ENCODE results near the gene ABCC8.

The ABCC8 gene

DNA sequence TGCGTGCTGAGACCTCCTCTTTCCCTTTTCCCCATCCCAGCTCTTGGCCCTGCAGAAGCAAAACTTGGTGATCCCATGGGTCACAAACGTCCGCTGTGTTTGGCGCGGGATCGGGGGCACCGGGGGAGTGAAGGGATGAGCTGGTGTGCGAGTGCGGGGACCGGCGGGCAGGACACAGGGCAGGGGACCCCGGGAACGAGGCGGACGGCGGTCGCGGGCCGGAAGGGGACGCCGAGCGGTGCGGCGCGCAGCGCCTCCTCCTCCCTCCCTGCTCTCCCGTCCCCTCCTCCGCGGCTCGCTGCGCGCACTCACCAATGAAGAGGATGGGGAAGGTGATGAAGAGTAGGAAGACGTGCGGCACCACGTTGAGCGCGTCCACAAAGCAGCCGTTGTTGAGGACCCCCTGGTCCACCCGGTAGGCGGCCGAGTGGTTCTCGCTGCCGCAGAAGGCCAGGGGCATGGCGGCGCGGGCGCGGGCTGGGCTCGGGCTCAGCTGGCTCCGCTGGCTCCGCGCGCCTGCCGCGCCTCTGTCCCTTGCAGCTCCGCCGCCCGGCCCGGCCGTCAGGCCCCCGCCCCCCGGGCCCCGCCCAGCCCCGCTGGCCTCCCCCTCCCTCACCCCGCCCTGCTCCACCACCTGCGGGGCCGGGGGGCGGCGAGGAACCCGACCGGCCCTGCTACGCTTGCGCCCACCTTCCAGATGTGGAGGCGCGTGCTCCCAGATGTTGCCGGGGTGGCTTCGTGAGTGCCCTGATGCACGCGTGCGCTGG lies at the start of gene ABCC8:
ABCC8 (minus strand) TSS at position 529 of the 767 bp plus-strand sequence; CDS start at position 460, 69 bp downstream.
- FAIRE-seq = no peak

DNA sequence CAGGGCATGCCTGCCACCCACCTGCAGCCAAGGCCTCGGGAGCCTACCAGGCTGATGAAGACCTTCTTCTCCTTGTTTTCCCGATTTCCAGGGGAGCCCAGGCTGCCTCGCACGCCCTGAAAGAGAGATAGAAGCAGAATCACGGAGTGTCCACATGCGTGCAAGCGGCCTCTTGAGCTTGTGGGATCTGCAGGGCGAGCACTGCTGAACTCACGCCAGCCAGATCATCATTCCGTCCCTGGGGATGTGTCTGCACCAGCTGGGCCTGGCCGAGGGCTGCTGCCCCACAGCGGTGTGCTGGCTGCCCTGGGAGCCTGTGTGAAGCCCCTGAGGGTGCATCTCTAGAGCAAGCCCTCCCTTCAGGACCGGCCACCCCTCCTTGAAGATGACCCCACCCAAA lies 49.7 kb upstream of the ABCC8 start:
- no peak for FAIRE-seq

DNA sequence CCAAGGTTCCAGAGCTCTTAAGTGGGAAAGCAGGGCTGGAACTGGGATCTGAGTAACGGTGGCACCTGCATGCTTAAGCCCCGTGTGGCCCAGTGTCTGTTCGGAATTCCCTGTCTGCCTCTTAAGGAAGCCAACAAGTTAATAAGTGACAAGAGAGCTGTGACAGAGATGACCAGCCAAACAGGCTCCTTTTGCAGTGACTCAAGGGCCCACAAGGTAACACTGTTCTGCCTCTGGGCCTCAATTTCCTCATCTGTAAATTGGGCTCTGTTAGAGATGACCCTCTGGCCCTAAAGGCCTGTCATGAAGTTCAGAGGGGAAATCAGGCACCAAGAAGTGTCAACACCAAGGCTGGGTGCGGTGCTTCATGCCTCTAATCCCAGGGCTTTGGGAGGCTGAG lies 48.9 kb upstream of the ABCC8 start:
- FAIRE-seq = no peak

DNA sequence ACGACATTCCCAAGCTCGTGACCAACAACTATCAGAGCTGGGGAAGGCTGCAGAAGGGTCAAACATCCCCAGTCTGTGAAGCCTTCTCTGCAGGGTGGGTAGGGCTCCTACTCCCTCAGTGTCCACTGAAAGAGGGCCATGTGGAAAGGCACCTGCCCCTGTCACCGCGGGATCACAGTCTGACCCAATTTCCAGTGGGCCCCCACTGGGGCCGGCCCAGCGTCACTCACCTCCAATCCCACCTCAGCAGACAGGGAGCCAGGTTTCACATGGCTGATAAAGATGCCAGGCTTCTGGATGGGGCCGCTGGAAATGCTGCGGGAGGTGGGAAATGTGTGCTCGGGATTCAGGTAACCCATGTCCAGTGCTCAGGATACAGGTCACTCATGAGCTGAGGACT lies 47.6 kb upstream of the ABCC8 start:
- FAIRE-seq = no peak

DNA sequence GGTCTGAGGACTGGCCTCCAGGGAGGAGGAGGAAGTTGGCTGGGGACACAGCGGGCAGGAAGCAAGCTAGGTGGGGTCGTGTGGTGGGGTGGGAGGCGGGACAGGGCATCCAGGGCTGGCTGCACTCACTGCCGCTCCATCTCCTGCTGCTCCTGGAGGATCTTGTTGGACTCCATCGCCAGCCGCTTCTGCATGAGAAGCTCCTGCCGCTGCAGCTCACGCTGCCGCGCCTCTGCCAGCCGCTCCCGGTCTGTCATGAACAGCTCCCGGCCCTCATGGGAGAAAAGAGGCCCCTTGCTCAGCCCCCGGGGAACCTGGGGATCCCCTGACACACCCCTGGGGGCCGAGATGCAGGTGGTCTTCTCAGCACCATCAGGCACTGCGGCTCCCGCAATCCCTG lies 46.0 kb upstream of the ABCC8 start:
- FAIRE-seq = no peak

DNA sequence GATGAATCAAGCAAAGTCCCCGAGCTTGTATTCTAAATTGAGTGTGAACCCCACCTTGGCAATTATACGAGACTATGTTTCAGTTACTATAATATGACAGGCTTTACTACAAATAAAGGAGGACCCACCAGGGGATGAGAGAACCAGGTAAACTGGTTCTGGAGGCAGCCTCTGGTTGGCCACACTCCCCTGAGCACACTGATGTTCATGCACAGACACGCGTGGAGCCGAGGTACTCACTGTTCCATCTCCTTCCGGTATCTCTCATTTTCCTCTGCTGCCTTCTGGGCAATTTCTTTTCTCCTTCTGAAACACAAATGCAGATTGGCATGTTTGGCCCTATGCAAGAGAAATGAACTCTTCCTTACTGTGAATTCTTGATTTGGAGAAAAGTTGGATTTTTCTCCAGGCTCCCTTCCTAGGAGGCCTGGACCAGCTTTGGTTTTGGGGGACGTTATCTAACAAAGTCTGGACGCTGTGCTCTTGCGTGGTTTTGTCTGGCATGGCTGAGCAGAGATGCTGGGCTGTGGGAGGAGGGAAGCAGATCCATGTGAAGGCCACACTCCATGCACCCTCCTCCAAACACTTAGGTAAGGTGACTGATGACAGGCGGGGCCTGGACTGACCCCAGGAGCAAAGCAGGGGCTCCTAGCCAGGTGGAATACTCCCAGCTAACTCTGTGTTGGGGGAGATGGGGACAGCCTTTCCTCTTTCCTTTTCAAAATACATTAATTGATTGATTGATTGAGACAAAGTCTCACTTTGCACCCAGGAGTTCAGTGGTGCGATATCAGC lies 44.7 kb upstream of the ABCC8 start:
- no peak for FAIRE-seq

DNA sequence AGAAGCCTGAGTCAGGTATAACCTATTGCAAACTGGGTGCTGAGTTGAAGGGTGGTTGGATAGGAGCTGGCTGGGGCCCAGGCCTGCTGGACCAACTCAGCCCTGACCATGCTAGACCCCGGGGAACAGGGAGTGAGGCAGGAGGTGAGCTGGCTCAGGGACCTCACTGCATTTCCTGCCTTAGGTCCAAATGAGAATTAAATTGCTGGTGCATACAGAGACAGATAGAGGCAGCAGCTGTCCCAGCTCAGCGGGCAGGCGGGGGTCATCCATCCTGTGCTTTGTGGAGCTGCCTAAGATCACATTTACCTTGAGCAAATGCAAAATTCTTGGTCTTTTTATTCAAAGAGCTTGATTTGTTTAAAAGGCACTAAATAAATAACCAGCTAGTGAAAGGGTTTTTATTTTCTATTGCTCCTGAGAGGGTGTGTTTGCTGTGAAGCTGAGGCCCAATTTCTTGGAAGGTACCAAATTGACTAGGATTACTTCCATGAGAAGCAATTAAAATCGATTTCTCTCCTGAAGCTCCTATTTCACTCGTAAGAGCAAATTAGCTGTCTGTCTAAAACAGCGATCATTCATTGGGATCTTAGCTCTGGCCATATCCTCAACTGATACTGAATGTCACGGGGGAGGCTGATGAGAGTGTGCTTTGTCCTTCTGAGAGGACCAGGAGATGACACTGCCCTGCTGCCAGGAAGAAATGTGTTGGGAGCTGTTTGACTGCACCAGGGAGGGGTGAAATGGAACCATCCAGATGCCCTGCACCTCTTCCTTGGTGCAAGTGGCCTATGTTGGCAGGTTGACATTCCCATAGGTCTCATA lies 42.6 kb upstream of the ABCC8 start:
- no peak for FAIRE-seq

DNA sequence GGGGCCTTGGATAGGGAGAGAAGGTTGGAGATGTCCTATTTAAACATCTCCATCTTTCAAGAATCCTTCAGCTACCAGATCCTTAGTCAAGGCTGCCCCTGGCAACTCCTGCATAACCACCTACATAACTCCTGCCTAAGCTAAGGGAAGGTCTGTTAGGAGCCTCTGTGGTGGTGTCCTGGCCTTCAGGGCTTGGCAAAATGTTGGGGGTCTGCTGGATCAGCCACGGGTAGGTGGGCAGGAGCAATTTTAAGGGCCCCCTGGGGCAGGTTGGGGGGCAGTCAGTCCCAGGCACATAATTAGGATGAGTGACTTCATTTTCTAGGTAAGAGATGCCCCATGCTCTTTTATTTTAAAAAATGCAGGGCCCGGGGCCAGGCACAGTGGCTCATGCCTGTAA lies 41.7 kb upstream of the ABCC8 start:
- FAIRE-seq = no peak

DNA sequence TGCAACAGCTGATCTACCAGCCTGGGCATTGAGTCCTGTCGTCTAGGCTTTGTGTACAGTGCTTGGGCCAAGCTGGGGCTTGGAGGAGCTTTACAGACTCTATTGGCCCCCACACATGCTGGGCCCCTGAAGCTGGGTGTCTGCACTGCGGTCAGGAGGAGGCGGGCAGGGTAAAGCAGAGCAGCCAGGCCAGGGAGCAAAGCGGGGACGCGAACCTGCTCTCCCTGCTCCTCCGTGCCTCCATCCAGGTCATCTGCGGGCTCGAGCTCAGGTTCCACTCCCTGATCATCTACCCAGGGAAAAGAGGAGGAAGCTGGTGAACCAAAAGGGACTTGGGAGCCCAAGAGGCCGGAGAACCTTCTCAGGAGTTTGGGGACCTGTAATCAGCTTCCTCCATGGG lies 40.5 kb upstream of the ABCC8 start:
- no peak for FAIRE-seq

DNA sequence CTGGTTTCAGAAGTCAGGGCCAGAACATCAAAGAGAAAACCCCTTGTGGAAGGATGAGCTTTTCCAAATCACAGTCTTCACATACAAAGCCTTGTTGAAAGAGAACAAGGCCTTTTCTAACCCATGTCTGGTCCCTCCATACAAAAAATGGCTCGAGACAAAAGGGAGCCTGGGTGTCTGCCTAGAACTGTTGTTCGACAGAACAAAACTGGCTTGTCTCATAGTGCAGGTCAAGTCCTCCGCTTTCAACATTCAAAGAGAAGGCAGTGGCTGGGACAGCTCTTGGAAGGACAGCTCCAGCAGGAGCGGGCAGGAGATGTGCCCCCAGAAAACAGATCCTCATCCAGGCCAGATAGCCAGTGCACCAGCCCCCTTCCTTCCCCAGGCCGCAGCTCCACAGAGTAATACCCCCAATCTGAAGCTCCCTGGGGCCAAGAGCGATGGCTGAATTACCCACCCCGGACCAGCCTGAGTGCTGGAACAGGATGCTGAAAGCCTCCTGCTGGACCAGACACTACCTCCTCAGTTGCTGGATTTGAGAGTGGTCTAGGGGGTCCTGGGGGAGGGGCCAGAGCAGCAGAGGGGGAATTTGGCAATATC lies 40.0 kb upstream of the ABCC8 start:
- FAIRE-seq = no peak

DNA sequence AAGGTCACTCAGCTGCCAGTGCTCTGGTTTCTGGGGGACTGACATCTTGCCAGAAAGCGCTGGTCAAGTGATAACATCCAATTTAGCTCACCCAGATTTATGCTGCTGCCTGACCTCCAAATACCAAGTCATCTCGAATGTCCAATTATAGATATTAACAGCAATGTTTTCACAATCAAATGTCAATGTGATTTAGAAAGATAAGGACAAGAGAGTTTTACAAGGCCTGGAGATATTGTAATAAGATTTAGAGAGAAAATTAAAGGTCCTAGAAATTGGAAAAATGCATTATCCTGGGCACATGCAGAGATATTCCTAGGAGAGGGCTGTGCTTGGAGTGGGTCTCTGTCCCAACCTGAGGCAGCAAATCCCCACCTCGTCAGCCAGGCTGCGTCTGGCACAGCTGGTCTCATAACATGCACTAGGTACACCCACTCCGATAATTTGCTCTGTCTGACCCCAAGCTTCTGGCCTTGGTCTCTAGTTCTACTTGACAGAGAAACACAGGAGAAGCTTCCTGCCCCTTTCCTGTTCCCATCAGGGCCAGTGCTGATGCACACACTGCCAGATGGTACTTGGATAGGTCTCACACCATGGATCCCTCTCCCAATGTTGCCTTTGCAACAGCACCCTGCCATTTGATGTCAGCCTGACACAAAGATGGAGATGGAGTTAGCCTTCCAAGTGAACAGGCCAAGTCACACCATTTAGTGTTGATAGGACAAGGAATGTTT lies 39.0 kb upstream of the ABCC8 start:
- no peak for FAIRE-seq

DNA sequence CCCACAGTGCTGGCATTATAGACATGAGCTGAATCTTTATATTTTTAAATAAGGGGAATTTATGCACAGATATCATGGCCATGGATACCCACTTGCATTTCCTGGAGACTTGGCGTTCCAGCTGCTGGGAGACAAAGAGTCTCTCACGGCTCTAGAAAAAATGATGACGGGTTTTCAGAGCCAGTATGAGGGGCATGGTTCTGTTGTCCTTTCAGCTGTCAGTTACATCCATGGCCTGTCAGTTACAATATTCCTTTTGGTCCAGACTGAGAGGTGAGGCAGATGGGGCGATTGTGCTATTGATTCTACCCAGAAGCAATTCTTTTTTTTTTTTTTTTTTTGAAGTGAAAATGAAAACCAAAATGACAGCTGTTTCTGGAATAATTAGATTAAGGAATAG lies 37.8 kb upstream of the ABCC8 start:
- FAIRE-seq = no peak

DNA sequence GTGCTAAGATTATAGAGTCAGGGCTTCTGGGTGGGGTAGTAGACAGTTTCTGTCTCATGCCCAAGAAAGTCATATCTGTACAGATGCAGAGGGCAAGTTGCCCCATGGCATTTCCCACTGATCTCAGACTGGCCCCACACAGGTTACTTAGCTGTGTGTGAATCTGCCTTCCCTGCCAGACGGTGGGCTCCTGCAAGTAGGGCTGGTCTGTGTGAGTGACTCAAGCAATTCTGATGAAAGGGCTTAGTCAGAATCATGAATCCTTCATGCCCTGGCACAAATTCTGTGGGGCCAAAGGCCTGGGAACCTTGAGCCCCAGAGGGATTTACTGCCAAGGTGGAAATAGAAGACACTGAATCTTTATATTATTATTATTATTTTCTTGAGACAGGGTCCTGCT lies 37.2 kb upstream of the ABCC8 start:
- FAIRE-seq = no peak

DNA sequence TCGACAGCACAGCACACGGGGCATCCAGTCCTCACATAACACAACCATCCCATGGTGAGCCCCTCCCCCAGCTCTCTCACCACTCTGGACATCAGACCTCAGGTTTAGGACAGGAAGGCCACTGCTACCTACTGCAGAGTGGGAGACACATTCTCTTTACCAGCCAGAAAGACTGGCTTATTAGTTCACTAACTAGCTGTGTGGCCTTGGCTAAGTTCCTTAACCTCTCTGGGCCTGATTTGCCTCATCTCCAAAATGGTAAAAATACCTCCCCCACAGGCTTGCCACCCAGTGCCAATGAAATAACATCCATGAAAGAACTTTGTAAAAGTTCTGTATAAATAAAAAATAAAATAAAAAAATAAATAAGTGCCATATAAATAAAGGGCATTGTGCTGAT lies 35.5 kb upstream of the ABCC8 start:
- FAIRE-seq = no peak

DNA sequence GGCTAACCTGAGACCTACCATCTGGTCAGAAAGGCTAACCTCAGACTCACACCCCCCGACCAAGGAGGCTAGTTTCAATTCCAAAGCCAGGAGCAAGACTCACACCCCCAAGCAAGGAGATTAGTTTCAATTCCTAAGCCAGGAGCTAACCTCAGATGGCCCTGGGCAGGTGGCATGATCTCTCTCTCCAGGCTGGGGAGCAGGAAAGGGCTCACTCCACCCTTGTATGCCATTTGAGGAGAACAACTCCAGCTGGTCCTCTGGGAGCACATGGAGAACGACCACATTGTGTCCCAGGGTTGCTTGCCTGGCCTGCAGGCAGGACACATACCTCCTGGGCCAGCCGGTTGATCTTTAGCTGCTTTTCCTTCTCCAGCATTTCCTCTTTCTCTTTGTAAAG lies 34.9 kb upstream of the ABCC8 start:
- FAIRE-seq = no peak

DNA sequence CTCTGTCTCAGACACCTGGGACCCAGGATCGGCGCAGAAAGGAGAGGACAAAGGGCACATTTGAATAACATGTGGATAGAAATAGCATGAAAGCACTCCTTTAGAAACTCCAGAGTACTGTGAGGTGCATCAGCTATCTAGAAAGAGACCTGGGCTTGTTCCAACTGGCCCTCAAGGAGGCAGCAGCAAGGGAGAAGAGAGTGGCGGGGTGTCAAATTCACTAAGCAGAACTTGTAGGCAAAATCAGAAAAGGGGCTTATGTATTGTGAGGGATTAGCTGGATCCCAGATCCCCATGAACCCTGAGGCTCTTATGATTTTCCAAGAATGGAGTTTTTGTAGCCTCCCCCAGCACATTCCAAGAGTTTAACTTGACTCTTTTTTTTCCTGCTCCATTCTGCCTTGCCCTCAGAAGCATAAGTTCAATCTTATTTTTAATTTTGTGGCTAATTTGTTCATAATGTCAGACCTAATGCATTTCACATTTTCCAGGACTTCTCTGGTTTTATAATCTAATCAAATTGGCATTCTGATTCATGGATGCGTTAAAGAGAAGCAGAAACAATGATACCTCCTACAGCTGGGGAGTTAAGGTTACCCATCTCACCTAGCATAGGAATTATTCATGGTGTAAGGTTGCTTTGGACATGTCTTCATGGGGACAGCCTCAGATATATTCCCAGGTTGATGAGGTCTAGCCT lies 34.0 kb upstream of the ABCC8 start:
- FAIRE-seq = no peak

DNA sequence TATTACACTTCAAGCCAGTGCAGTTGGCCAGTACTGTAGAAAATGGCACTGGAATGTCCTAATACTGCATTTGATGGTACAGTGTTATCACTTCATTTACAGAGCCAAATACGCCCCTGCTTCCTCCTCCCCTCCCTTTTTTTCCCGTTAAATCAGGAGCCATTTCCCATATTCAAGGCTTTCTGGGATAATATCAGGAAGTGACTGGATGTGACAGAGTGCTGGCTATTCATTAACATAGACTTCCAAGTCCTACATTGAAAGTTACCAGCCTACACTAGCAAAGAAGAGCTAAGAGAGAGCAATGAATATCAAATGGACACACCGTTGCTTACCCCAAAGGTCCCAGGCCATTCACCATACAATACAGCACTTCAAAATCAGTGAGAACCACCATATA lies 32.1 kb upstream of the ABCC8 start:
- FAIRE-seq = no peak

DNA sequence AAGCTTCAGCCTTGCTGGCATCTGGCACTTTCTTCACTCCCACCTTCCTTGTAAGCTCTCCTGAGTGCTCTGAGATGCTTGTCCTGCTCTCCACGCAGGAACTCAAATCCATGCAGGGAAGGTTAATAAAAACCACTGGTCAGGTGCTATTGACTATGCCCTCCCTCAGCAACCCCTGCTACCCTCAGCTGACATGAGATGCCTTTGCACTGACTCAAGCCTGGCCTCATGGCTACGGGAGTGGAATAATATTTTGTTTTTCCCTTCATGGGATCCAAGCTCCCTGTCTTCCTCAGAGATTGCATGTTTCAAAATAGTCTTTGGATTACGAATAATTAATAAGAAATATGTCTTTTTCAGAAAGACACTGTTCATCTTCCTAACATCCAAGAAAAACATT lies 31.7 kb upstream of the ABCC8 start:
- no peak for FAIRE-seq

DNA sequence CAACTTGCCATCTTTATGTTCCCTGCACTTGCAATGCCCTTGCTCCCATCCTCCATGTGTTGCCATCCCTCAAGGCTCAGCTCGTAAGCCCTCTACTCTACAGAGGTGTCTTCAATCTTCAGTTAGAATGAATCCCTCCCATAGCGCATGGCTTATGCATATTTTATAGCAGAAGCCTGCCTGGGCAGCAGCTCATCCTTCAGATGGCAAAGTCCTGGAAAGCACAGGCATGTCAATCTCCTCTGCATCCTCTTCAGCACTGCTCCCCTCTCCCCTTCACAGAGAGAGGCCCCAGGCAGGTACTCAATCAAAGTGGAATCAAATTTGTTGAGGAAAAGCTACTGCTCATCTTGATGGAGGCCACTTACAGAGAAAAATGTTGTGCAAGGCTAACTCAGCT lies 31.1 kb upstream of the ABCC8 start:
- no peak for FAIRE-seq

DNA sequence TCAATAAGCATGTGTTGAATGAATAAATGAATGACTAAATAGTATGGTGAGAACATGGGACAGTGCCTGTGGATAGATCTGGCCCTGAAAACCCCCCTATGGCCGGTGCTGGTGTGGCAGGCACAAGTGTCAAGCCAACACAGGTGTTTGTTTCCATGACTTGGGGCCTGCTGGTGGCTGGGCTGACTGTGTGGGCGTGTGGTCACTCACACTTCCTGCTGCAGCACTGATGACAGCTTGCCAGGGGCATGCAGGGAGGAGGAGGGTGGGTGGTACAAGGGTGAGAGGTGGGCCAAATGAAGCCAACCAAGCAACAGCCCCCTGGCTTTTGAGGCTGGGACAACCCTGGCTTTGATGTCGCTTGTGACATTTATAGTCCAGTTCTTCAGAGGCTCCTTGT lies 30.3 kb upstream of the ABCC8 start:
- no peak for FAIRE-seq

DNA sequence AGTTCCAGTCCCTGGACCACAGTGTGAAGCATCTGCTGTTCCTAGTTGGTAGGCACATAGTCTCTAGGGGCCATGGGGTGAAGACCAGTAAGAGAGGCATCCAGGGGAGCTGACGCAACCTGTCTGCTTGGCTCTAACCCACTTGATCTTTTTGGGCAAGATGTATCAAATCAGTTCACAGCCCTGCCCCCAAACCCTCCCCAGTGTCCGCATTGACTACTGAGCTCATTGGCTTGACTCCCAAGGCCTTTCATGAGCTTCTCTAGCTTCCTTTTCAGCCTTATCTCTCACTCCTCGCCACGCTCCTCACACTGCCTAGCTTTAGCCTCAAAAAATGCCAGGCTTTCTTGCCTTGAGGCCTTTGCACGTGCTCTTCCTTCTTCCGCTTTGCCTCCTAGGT lies 29.7 kb upstream of the ABCC8 start:
- FAIRE-seq = no peak

DNA sequence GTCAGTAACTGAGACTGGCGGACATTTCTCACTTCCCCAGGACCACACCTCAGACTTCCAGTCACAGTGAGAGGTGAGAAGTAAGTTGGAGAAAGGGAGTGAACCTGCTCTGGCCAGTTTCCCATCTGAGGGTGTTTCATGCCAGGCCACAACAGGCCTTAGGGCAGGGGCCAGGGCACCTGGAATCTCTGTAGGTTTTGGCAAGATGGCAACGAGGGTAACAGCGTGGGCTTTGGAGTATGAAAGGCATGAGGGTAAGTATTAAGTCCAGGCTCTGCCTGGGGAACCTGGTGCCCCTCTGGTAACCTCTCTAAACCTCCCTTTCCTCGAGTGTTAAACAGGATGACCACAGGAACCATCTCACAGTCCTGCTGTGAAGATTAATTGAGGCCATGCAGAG lies 28.5 kb upstream of the ABCC8 start:
- FAIRE-seq = no peak
